H1 (cell line): ENCODE results near the gene SH3PXD2A. TPM values are rescaled to one million over a fixed set of nuclear protein-coding genes. Genes with fewer than 3 reads are reported as not detected.

ENCODE experiments used
- RXRA ChIP-seq: IDR thresholded peaks from 2 replicates; pipeline ENCODE4 v1.6.1; 2011; ENCODE audit warnings: low read depth, mild to moderate bottlenecking, low read length, moderate library complexity; ENCODE audit not compliant: insufficient read depth
- SIN3A ChIP-seq, 2 experiments: IDR thresholded peaks in 1 of 2; conservative IDR thresholded peaks in 1 of 2; 2 replicates each; pipeline ENCODE4 v1.6.1; 2011 to 2012; ENCODE audit warnings: low read length in 2 of 2, improper control_type of control experiment in 1 of 2, low read depth in 1 of 2, mild to moderate bottlenecking in 1 of 2
- TAF1 ChIP-seq: IDR thresholded peaks from 2 replicates; pipeline ENCODE4 v1.6.1; 2011; ENCODE audit warnings: mild to moderate bottlenecking, low read depth, low read length
- polyA plus RNA-seq, 7 experiments: library from polyadenylated mRNA; depleted of rRNA in 3 of 7; stranded (reverse) in 5 of 7; unstranded in 2 of 7; fragments of >200 nt in 5 of 7; fragments of 200-250 nt in 2 of 7; gene quantifications; 1 replicate in 5 of 7; 2 replicates in 1 of 7; 4 replicates in 1 of 7; pipeline versions ENCODE4 v1.2.1 to v1.2.3, GENCODE V29; 2011 to 2013; ENCODE audit warnings: missing spikeins in 2 of 7, mixed read lengths in 2 of 7
- total RNA-seq: library from RNA; stranded (reverse); fragmentation: NEBNext Ultra II Directional; extraction: Animal tissue kit (Norgen Biotek cat#: 25700); gene quantifications from 2 replicates; pipeline ENCODE4 v1.2.1, GENCODE V29; 2021

The SH3PXD2A gene
- total and polyA plus RNA-seq, 2 of the 8 experiments (the other 6 are each of a cell fraction or from before 2014, with no cell fraction given) = 5.4 to 16.3 TPM

DNA sequence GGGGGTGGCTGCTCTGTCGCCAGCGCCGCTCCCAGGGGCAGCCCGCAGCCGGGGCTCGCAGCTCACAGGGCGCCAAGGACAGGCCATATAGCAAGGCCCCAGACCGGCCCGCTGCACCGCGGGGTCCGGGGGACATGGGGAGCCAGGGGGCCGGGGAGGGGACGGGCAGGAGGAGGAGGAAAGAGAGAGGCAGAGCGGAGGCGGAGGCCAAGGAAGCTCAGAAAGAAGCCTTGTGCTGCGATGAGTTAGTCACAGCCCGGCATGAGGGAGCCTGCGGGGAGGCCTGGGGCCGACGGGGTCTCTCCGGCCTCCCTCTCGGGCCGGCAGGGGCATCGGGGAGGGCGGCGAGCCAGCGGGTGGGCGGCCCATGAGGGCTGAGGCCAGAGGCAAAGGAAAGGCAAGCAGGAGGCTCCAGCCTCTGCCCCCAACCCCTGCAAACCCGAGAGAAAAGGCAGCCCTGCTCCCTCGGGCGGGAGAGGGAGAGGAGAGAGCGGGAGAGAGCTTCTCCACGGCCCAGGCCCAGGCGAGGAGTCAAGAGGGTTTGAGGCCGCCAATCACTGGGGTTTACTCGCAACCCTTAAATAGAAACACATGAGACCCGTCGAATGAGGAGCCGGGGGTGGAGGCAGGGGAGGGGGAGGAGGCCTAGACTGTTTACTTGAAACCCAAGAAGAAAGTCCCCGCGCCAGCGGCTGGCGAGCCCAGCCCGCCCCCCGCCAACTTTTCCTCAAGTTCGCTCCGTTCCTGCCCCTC lies 194.0 kb downstream of the SH3PXD2A start (continued):
- TF ChIP-seq SIN3A (conservative IDR thresholded peaks at IDR 0.05 in 1 of 2, IDR thresholded peaks at IDR 0.05 in 1 of 2; ENCODE audit: low read depth in 1 of 2, low read length in 2 of 2) (no peak), RXRA (no peak), TAF1 (peak; percentile 50; the same call in 1 of the 2 replicates)
- TF ChIP-seq, all 59 proteins: peak for 10
